OCI-LY7 (cell line): ENCODE data around the gene TYK2. TPM values are rescaled to one million over a fixed set of nuclear protein-coding genes. Genes with fewer than 3 reads are reported as not detected.
"Not testable (repeated sequence)": the region's sequence is repeated elsewhere in the genome, so short reads cannot be mapped to it uniquely, and the experiment has no call there.

Experiments
- BruUV-seq: library from RNA; stranded (reverse); fragments of 400-500 nt; replicated peaks from 2 replicates; lab custom pipeline; 2021; lab: Mats Ljungman, UMichigan
- CTCF ChIA-PET: fragments of 300-600 bp; sonication (Branson Sonifier 250); formaldehyde crosslinking; loops from one replicate; lab custom pipeline; 2022; ENCODE audit warnings: antibody characterized with exemption; ENCODE audit not compliant: unreplicated experiment; lab: Charles Lee
- POLR2A ChIA-PET: fragments of 300-600 bp; sonication (Branson Sonifier 250); formaldehyde crosslinking; loops from one replicate; lab custom pipeline; 2022; ENCODE audit warnings: antibody characterized with exemption; lab: Charles Lee
- DNase-seq: peaks from one replicate; pipeline ENCODE4 v3.0.0-alpha.2; 2015; ENCODE audit warnings: low spot score
- H2AFZ ChIP-seq: fragments of 200-600 bp; sonication (generic), shearing (Covaris generic); 2 replicates; pipeline ENCODE4 v1.6.1; 2014; ENCODE audit warnings: mild to moderate bottlenecking, antibody characterized with exemption, low read length, moderate library complexity
- H3K27ac ChIP-seq: fragments of 200-600 bp; sonication (generic); 2 replicates; pipeline ENCODE4 v1.5.1; 2014; ENCODE audit warnings: mixed run types, low read depth, mild to moderate bottlenecking, moderate library complexity, low read length, inconsistent platforms; ENCODE audit not compliant: poor library complexity, severe bottlenecking
- H3K36me3 ChIP-seq: fragments of 200-600 bp; sonication (generic); 2 replicates; pipeline ENCODE4 v1.6.1; 2014; ENCODE audit warnings: mild to moderate bottlenecking, antibody characterized with exemption, low read length, moderate library complexity, mixed read lengths; ENCODE audit not compliant: insufficient read depth
- H3K4me1 ChIP-seq: fragments of 200-600 bp; sonication (generic); 2 replicates; pipeline ENCODE4 v1.5.1; 2014; ENCODE audit warnings: mild to moderate bottlenecking, low read length; ENCODE audit not compliant: insufficient read depth, poor library complexity, severe bottlenecking
- H3K4me2 ChIP-seq: fragments of 200-600 bp; sonication (generic); 2 replicates; pipeline ENCODE4 v1.6.1; 2014; ENCODE audit warnings: mild to moderate bottlenecking, low read length
- H3K4me3 ChIP-seq: fragments of 200-600 bp; sonication (generic); 2 replicates; pipeline ENCODE4 v1.5.1; 2014; ENCODE audit warnings: mild to moderate bottlenecking, low read depth, low read length; ENCODE audit not compliant: poor library complexity, severe bottlenecking
- H3K79me2 ChIP-seq: fragments of 200-600 bp; sonication (generic); 2 replicates; pipeline ENCODE4 v1.6.1; 2016; ENCODE audit warnings: low read depth, mild to moderate bottlenecking, low read length, moderate library complexity, mixed read lengths; ENCODE audit not compliant: insufficient read depth
- H3K9me2 ChIP-seq: fragments of 200-600 bp; sonication (generic); 2 replicates; pipeline ENCODE4 v1.6.1; 2016; ENCODE audit warnings: mild to moderate bottlenecking, low read length, mixed read lengths; ENCODE audit not compliant: insufficient read depth
- H3K9me3 ChIP-seq: fragments of 200-600 bp; sonication (generic); 2 replicates; pipeline ENCODE4 v1.6.1; 2014; ENCODE audit warnings: mild to moderate bottlenecking, mixed run types, low read length, mixed read lengths
- H4K20me1 ChIP-seq: fragments of 200-600 bp; sonication (generic); 2 replicates; pipeline ENCODE4 v1.6.1; 2014; ENCODE audit warnings: mild to moderate bottlenecking, antibody characterized with exemption, low read length, moderate library complexity, mixed read lengths; ENCODE audit not compliant: insufficient read depth
- EZH2phosphoT487 ChIP-seq: fragments of 200-600 bp; sonication (generic); IDR thresholded peaks from 2 replicates; pipeline ENCODE4 v1.6.1; 2018; ENCODE audit warnings: low read depth, borderline replicate concordance, mild to moderate bottlenecking, mixed run types, antibody characterized with exemption, low read length, moderate library complexity, mixed read lengths
- intact Hi-C: fragments of 100-400 bp; cut with micrococcal nuclease; formaldehyde crosslinking; loops from one replicate; pipeline ENCODE4 v1.10.0; 2022; ENCODE audit not compliant: unreplicated experiment
- total RNA-seq, 2 experiments: library from RNA; depleted of rRNA in 1 of 2; stranded (reverse); fragments of >200 nt in 1 of 2; shearing (Covaris generic) in 1 of 2; gene quantifications; 2 replicates each; pipeline ENCODE4 v1.2.3, GENCODE V29; 2014 to 2022
- TF ChIP-seq, protein P1 (sequence below): fragments of 200-600 bp; sonication (generic); conservative IDR thresholded peaks from 2 replicates; pipeline ENCODE4 v1.5.1; 2014; ENCODE audit warnings: mild to moderate bottlenecking, antibody characterized with exemption, low read length, moderate library complexity, mixed read lengths

TYK2 gene
- total RNA-seq, 2 experiments from 2014 or later, result 185 to 216 TPM

DNA sequence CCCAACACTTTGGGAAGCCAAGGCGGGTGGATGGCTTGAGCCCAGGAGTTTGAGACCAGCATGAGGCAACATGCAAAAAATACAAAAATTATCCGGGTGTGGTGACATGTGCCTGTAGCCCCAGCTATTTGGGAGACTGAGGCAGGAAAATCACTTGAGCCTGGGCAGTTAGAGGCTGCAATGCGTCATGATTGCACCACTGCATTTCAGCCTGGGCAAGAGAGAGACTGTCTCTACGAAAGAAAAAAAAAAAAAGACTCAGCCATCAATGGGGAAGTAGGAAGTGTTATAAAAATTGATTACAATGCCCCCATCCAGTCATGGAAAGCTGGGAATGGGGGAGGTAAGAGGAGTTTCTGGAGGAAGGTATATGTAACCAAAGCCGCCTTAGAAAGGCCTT lies 5.4 kb downstream of the TYK2 start:
- TF ChIP-seq, protein P1, sequence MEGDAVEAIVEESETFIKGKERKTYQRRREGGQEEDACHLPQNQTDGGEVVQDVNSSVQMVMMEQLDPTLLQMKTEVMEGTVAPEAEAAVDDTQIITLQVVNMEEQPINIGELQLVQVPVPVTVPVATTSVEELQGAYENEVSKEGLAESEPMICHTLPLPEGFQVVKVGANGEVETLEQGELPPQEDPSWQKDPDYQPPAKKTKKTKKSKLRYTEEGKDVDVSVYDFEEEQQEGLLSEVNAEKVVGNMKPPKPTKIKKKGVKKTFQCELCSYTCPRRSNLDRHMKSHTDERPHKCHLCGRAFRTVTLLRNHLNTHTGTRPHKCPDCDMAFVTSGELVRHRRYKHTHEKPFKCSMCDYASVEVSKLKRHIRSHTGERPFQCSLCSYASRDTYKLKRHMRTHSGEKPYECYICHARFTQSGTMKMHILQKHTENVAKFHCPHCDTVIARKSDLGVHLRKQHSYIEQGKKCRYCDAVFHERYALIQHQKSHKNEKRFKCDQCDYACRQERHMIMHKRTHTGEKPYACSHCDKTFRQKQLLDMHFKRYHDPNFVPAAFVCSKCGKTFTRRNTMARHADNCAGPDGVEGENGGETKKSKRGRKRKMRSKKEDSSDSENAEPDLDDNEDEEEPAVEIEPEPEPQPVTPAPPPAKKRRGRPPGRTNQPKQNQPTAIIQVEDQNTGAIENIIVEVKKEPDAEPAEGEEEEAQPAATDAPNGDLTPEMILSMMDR, result no peak
- no peak for TF ChIP-seq EZH2phosphoT487
- CTCF ChIA-PET, result no interaction called here
- Histone ChIP-seq H3K27ac (no peak overlapping the region), H3K9me2 (no peaks in the 10 kb centered on the region), H3K9me3 (no peaks in the 10 kb centered on the region), H3K36me3 (peaks cover 43% of the 10 kb centered on the region), H4K20me1 (no peaks in the 10 kb centered on the region), H3K4me2 (no peak overlapping the region), H2AFZ (no peak overlapping the region), H3K4me1 (peaks cover 22% of the 10 kb centered on the region), H3K4me3 (no peak overlapping the region), H3K79me2 (peaks cover 14% of the 10 kb centered on the region)
- no TSS peak for BruUV-seq
- intact Hi-C loops, result no loop called here
- POLR2A ChIA-PET, result interaction anchor here (0.6 to 0.7 kb wide), 3 partner anchors 37 to 150 kb away, joined by 5 to 6 read pairs (median 5); no protein-coding TSS in a partner anchor
- no peak for DNase-seq

DNA sequence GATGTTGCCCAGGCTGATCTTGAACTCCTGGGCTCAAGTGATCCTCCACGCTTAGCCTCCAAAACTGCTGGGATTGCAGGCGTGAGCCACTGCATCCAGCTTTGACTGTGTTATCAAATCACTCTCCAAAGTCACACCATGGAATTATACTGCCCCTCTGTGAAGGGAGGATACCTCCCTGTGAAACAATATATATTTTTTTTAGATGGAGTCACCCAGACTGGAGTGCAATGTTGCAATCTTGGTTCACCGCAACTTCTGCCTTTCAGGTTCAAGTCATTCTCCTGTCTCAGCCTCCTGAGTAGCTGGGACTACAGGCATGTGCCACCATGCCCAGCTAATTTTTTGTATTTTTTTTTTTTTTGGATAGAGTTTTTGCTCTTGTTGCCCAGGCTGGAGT lies 7.7 kb downstream of the TYK2 start:
- no peak for TF ChIP-seq EZH2phosphoT487
- TF ChIP-seq, protein P1, result no peak
- H3K4me2 ChIP-seq, result no peak overlapping the region
- H3K9me3 ChIP-seq, result no peaks in the 10 kb centered on the region
- no peaks in the 10 kb centered on the region for H3K79me2 ChIP-seq
- ChIA-PET CTCF (interaction anchor here (0.6 kb wide), 1 partner anchor 42 kb away, joined by 3 read pairs; no protein-coding TSS in a partner anchor), POLR2A (interaction anchor here (0.6 to 1.5 kb wide), 2 partner anchors 39 to 604 kb away, joined by 3 to 8 read pairs; no protein-coding TSS in a partner anchor)
- H3K36me3 ChIP-seq, result peaks cover 57% of the 10 kb centered on the region
- DNase-seq, result no peak
- intact Hi-C loops, result no loop called here
- no TSS peak for BruUV-seq
- peaks cover 16% of the 10 kb centered on the region for H3K4me1 ChIP-seq
- H3K27ac ChIP-seq, result peak overlapping the region; percentile 45
- H3K9me2 ChIP-seq, result no peaks in the 10 kb centered on the region
- H3K4me3 ChIP-seq, result no peak overlapping the region
- H2AFZ ChIP-seq, result no peak overlapping the region
- H4K20me1 ChIP-seq, result no peaks in the 10 kb centered on the region

DNA sequence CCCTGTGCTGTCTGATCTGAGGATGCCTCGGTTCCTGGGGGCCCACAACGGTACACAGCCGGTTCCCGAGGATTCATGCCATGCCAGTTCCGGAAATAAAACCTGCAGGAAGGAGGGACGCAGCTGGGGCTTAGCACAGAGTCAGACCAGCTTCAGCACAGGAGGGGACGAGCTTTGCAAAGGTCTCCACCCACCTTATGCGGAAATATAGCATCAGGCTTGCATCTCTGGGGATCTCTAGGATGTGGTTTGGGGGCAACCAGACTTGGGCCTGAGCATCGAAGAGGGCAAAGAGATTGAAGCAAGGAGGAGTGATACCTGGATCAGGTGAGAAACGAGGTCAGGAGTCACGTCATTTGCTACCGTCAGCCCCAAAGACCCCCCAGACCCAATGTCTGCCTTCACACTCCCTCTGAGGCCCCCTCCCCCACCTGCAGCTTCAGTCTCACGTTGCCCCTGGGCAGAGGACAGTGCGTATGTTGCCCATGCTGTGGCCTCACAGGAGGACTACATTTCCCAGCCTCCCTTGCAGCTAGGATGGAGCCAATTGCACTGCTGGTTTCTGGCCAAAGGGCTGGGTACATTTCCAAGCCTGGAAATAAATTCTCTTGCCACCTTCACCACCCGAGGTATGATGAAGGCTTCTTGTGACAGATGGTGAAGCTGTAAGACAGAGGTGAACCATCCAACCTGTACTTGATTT lies 12.1 kb downstream of the TYK2 start:
- no peak overlapping the region for H3K4me3 ChIP-seq
- peaks cover 80% of the 10 kb centered on the region for H3K36me3 ChIP-seq
- DNase-seq, result no peak
- TF ChIP-seq, protein P1, result no peak
- TF ChIP-seq EZH2phosphoT487, result no peak
- no peak overlapping the region for H3K4me2 ChIP-seq
- ChIA-PET POLR2A (interaction anchor here (0.7 kb wide), 1 partner anchor 331 kb away, joined by 3 read pairs; no protein-coding TSS in a partner anchor), CTCF (no interaction called here)
- peaks cover 2% of the 10 kb centered on the region for H3K4me1 ChIP-seq
- intact Hi-C loops, result no loop called here
- no peak overlapping the region for H2AFZ ChIP-seq
- H3K79me2 ChIP-seq, result no peaks in the 10 kb centered on the region
- no TSS peak for BruUV-seq
- no peaks in the 10 kb centered on the region for H4K20me1 ChIP-seq
- H3K9me2 ChIP-seq, result no peaks in the 10 kb centered on the region
- no peaks in the 10 kb centered on the region for H3K9me3 ChIP-seq
- no peak overlapping the region for H3K27ac ChIP-seq

DNA sequence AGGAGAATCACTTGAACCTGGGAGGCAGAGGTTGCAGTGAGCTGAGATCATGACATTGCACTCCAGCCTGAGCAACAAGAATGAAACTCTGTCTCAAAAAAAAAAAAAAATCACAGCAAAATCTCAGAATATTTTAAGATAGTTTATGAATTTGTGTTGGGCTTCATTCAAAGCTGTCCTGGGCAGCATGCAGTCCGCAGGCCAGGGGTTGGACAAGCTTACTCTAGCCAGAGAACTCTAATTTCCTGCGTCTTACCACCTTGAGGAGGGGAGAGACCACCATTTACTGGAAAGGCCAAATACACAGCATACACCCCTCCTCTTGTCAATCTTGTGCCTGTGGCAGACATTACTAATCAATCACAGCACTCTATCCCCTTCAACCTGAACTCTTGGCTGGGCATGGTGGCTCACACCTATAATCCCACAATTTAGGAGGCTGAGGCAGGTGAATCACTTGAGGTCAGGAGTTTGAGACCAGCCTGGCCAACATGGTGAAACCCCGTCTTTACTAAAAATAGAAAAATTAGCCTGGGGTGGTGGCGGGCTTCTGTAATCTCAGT lies 13.3 kb downstream of the TYK2 start:
- H3K27ac ChIP-seq, H2AFZ ChIP-seq, H3K79me2 ChIP-seq, BruUV-seq, H3K4me3 ChIP-seq, H3K9me3 ChIP-seq, H3K4me1 ChIP-seq, H4K20me1 ChIP-seq, DNase-seq, H3K4me2 ChIP-seq, CTCF ChIA-PET, intact Hi-C loops, H3K9me2 ChIP-seq: not testable (repeated sequence)
- POLR2A ChIA-PET, result interaction anchor here (0.6 kb wide), 1 partner anchor 24 kb away, joined by 3 read pairs; no protein-coding TSS in a partner anchor
- peaks cover 90% of the 10 kb centered on the region for H3K36me3 ChIP-seq
